ENCODE results near the gene MYH9.
A peak's percentile ranks its signal among the peaks of the same experiment; 100 is the strongest.

Gene MYH9

GRCh38 chr22:36387959-36388726 lies at the start of gene MYH9 (continued):
- TF ChIP-seq HOXA7 (CRISPR knock-in tag; IDR thresholded peaks at IDR 0.05; ENCODE audit: borderline replicate concordance) (no peak), ZXDB (tag by site-specific recombination; IDR thresholded peaks at IDR 0.05) (peak; percentile 72), ZNF639 (tag by site-specific recombination; IDR thresholded peaks at IDR 0.05) (no peak), GLIS2 (tag by site-specific recombination; IDR thresholded peaks at IDR 0.05) (peak; percentile 79), ZNF335 (tag by site-specific recombination; conservative IDR thresholded peaks at IDR 0.05) (peak; percentile 58; the same call in 1 of the 2 replicates), GLIS1 (tag by site-specific recombination; IDR thresholded peaks at IDR 0.05) (peak; percentile 86), ZBTB20 (tag by site-specific recombination; IDR thresholded peaks at IDR 0.05) (peak; percentile 97), ZNF660 (tag by site-specific recombination; IDR thresholded peaks at IDR 0.05) (no peak), FEZF1 (tag by site-specific recombination; IDR thresholded peaks at IDR 0.05) (peak; percentile 53; the same call in 1 of the 2 replicates), ZNF791 (tag by site-specific recombination; IDR thresholded peaks at IDR 0.05) (no peak), YY1 (tag by site-specific recombination; IDR thresholded peaks at IDR 0.05) (no peak), ZNF600 (tag by site-specific recombination; IDR thresholded peaks at IDR 0.05) (peak; percentile 86), ZSCAN18 (tag by site-specific recombination; IDR thresholded peaks at IDR 0.05) (no peak), BCL11A (tag by site-specific recombination; IDR thresholded peaks at IDR 0.05; ENCODE audit: low read depth) (no peak), ZNF704 (tag by site-specific recombination; IDR thresholded peaks at IDR 0.05) (no peak), ZSCAN5A (tag by site-specific recombination; IDR thresholded peaks at IDR 0.05) (no peak), PATZ1 (tag by site-specific recombination; IDR thresholded peaks at IDR 0.05) (peak; percentile 83)

- Histone ChIP-seq H3K36me3 (ENCODE audit: control insufficient read depth in 2 of 2, insufficient read depth in 1 of 2, low read length in 2 of 2) (no peaks in the 10 kb centered on the region), H3K4me1 (ENCODE audit: control insufficient read depth, insufficient read depth, low read length) (peaks cover 13% of the 10 kb centered on the region), H3K4me3 (ENCODE audit: low read depth, low read length) (no peak overlapping the region), H3K27ac (ENCODE audit: extremely low read depth, low read depth, low read length) (no peak overlapping the region), H3K9me3 (ENCODE audit: control insufficient read depth, insufficient read depth, low read depth, low read length) (no peaks in the 10 kb centered on the region)
- CTCF ChIA-PET, result interaction anchor here (0.7 kb wide), 1 partner anchor 134 kb away, joined by 3 read pairs; no protein-coding TSS in a partner anchor
- POLR2A ChIA-PET, result interaction anchor here (1.1 kb wide), 1 partner anchor 48 kb away, joined by 3 read pairs; the partner anchor contains the start of gene MYH9
- TF ChIP-seq ZNF148 (tag by site-specific recombination; IDR thresholded peaks at IDR 0.05; ENCODE audit: borderline replicate concordance) (no peak), ZNF211 (tag by site-specific recombination; IDR thresholded peaks at IDR 0.05; ENCODE audit: low read depth) (no peak), GLI4 (tag by site-specific recombination; IDR thresholded peaks at IDR 0.05) (no peak), ZFP3 (tag by site-specific recombination; IDR thresholded peaks at IDR 0.05; ENCODE audit: low read depth) (no peak), GFI1B (tag by site-specific recombination; IDR thresholded peaks at IDR 0.05) (no peak), ZNF768 (tag by site-specific recombination; IDR thresholded peaks at IDR 0.05) (peak; percentile 95; the same call in 1 of the 2 replicates), ZNF416 (tag by site-specific recombination; IDR thresholded peaks at IDR 0.05) (no peak), ZNF138 (tag by site-specific recombination; IDR thresholded peaks at IDR 0.05; ENCODE audit: borderline replicate concordance) (no peak), SCRT2 (tag by site-specific recombination; IDR thresholded peaks at IDR 0.05) (no peak)
These were observed 48.0 kb upstream of the MYH9 start for GRCh38 chr22:36435516-36436415.

Measured in HEK293 (cell line).